SK-N-DZ (cell line): ENCODE data around the gene GADD45A.

ENCODE experiments used
- small RNA-seq, 2 experiments: library from RNA; depleted of rRNA; stranded (forward); fragments of <200 nt; gene quantifications; one replicate each; pipeline ENCODE3, GENCODE V24; 2014

The GADD45A gene

Small RNA genes within 50 kb of the gene (small RNA-seq; reads per million reads assigned to genes)
- gene RN7SL392P = 0 reads per million in 2 experiments
